ENCODE data around the gene ARL3.
"Not testable (repeated sequence)": the region's sequence is repeated elsewhere in the genome, so short reads cannot be mapped to it uniquely, and the experiment has no call there.

ARL3 gene

DNA sequence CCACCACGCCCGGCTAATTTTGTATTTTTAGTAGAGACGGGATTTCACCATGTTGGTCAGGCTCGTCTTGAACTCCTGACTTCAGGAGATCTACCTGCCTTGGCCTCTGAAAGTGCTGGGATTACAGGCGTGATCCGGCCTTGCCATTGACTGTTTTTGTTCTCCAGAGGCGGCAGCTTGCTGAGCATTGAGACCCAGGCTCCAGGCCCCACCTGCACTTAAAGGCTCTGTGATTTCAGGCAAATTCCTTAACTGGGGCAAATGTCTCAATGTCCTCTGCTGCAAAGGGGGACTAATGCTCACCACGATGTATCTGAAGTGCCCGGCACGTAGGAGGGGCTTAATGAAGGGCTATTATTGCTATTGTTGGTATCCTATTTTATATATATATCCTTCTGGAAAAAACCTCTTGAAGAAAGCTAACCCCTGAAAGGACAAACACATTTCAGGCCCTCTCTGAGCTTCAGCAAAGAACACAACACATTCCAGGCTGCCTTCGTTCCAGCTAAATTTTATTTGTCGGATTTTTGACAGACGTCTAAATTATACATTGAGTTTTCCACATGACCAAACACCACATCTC, 40.9 kb downstream of the ARL3 start:
- DNase-seq (ENCODE audit: low read depth in 2 of 2) = no peak

DNA sequence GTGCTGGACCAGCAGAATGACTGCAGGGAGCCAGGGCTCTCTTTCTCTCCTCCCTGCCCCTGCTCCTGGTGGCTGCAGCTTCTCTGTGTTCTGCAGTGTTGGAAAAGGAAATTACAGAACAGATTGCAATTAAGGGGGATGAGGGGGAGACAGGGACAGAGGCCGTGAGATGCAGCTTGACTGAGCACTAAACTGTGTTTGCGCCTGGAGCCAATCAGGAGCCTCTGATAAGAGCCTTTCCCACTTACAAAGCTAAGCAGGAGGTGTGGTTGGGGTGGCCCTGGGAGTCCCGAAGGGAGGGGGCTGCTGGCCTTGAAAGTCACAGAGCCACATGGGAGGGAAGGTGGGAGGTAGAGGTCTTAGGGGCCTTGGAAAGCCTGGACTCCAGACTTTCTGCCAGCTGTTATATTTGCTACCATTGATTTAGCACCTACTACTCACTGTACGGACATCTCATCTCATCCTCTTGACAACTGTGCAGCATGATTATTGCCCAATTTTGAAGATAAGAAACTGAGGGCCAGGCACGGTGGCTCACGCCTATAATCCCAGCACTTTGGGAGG, 43.2 kb downstream of the ARL3 start:
- DNase-seq (ENCODE audit: low read depth in 2 of 2) = no peak

DNA sequence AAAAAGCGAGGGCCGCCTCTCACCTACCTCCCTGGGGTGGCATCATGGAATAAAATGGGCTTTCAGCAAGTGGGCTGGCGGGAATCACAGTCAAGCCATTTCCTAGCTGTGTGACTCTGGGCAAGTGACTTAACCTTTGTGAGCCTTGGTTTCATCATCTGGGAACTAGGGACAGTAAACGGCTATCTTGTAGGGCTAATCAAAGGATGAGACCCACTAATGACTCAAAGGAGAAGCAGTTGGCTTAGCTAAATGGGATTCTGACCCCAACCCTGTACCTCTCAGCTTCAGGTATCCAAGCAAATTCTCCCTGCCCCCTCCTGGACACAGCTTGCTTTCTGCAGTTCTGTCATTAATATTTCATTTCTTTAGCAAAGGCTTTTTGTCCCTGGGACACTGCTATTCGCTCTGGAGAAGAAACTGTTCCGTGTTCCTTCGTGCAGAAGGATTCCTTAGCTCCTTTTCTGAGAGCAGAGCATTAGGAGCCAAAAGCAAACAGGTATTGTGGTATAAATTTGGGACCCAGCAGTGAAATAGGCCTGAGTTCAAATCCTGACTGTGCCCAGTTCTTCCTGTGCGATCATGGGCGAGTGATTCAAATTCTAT, 44.0 kb downstream of the ARL3 start:
- no peak for DNase-seq (ENCODE audit: low read depth in 2 of 2)

DNA sequence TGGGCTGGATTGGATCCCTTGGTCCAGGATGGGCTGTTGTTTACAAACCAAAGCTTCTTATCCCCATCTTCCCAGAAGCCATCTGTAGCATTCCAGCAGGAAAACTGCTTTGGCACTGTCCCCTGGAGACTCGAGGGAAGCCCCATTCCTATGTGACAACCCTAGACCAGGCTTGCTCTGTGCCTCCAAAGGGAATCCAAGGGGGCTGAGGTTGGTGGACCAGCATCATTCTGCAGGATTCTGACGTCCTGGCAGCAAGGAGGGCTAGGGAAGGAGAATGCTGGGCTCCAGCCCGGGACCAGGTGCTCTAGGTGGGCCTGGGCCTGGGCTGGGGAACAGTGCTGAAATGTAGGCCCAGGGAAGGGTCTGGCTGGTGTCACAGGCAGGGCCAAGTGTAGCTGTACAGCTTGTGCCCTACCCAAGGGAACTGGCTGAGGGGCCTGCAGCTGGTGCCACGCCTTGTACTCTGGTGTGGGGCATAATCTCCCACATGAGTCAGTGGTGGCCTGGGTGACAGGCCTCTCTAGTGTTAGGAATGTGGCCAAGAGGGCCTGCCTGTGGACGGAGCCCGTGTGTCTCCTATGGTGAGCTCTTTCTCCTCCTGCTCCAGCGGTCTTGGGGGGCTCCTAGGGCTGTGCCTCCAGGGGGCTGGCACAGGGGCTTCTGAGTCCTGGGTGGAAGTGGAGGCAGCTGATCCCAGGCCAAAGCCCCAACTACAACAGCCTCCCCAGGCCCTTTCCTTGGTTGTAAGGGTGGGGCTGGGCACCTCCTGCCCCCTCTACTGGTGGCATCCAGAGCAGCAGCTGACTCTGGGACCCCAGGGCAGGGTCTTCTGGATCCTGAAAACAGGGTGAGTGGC, 44.8 kb downstream of the ARL3 start:
- no peak for DNase-seq (ENCODE audit: low read depth in 2 of 2)

DNA sequence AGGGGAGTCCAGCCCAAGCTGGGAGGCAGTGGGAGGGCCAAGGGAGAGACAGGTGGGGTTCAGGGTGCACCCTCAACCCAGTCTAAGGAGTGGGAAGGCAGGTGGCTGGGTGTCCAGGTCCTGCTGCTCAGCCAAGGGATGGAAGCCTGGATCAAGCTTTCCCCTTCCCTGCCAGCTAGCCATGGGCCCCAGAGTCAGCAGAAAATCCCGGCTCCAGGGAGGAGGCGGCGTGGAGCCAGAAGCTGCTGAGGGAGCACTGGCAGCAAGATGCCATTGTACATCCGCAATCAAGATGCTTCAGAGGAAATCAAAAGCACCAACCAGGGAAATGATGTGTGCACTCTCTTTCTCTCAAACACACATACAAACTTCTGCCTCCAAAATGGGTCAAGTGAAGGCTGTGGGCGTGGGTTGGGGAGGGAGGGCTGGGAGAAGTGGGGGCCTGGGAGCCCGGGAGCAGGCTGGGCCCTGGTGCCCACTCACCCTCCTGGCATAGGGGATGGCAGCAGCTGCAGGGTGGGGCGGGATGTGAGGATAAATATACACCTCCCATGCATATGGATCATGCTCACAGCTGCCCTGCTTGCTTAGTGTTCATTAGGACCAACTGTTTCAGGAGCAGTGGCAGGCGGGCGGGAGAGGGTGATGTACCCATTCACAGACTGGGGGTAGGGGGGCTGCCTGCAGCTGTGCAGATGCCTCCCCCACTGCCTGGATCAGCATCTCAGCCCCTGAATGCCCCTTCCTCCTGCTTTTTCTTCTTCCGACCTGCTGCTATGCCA, 45.7 kb downstream of the ARL3 start:
- no peak for DNase-seq (ENCODE audit: low read depth in 2 of 2)

DNA sequence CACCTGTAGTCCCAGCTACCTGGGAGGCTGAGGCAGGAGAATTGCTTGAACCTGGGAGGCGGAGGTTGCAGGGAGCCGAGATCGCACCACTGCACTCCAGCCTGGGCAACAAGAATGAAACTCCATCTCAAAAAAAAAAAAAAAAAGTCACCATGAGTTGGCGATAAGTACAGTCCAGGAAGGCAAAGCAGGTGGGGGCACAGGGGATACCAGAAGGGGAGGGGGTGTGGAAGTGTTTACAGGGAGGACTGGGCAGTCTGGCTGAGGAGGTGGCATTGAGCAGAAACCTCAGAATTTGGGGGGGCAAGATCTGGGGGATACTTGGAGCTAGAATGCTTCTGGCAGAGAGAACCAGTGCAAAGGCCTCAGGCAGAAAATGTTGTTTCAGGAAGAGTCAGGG, 46.8 kb downstream of the ARL3 start:
- DNase-seq (ENCODE audit: low read depth in 2 of 2) = not testable (repeated sequence)

DNA sequence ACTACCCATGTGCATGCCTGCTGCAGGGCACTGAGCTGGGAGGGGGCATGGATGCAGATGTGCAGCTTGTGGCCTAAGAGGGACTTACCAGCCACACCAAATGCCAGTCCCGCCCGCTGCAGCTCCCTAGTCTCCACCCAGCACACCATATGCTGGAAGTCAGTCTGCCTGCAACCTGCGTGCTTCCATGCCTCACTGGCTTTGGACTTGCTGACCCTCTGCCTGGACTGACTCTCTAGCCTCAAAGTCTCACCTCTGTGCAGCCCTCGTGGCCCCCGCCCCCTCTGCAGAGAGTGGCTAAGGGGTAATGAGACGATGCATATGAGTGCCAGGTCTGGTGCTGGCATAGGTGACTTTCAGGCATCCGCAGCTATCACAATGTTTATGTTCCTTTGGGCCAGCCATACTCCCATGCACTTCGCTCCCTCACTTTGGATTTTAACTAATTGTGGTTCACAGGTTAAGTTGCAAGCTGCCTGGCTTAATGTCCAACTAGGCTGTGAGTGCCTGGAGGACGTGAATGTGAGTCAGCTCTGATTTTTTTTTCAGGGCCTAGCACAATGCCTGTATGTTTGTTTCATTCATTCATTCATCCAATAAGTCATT, 48.2 kb downstream of the ARL3 start:
- no peak for DNase-seq (ENCODE audit: low read depth in 2 of 2)

DNA sequence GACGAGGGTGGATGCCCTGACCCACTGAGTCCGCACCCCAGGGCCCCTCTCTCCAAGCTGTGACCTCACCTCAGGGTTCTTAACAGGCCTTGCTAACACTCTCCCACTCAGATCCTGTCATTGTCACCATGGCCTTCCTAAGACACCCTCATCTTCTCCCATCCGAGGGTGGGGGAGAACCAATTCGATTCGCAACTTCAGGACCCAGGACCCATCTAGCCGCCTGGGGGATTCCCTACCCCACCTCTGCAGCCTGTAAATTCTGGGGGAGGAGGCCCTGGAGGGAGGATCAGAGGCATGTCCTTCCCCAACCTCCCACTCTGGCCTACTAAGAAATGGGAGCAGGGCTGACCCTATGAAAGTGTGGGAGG, 52.6 kb downstream of the ARL3 start:
- DNase-seq (ENCODE audit: low read depth in 2 of 2) = no peak

DNA sequence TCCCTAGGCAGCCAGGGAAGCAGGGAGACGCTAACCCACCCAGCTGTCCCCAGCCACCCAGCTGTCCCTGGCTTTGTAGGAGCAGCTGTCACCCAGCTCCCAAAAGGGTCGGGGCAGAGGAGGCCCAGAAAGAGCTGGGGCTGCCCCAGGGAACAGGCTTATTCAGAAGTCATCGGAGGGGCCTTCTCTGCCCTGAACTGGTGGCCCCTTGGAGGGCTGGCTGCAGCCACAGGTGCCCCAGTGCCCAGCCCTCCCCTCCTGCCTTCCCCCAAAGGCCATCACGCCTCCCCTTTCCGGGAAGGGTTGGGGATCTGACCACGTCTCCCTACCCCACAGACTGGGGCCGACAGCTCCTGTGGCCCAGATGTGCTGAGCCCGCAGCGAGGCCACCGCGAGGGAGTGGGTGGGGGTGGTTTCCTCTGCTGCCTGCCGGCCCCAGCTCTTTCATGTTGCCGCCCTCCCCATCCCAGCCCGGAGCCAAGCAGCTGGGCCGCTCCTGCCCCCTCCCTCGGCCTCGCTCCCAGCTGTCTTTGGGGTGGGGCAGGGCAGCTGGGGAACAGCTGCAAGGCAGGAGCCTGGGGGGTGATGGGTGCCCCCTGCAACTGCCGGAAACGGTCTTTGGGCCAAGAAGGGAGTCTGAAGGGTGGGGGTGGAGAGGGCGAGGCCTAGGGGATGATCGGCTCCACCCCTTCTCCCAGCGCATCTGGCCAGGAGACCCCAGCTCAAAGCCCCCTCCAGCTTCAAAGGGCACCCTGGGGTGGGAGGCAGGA, 53.1 kb downstream of the ARL3 start:
- peak; percentile 57 to 73 for DNase-seq (ENCODE audit: low read depth in 2 of 2)

DNA sequence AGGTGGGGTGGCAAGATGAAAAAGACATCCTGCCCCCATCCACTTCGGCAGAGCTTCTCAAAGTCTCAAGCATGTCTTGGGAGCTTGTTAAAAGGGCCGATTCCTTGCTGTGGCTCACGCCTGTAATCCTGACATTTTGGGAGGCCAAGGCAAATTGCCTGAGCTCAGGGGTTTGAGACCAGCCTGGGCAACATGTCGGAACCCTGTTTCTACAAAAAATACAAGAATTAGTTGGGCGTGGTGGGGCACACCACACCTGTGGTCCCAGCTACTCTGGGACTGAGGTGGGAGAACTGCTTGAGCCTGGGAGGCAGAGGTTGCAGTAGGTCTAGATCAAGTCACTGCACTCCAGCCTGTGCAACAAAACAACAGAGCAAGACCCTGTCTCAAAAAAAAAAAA, 55.4 kb downstream of the ARL3 start:
- no peak for DNase-seq (ENCODE audit: low read depth in 2 of 2)

DNA sequence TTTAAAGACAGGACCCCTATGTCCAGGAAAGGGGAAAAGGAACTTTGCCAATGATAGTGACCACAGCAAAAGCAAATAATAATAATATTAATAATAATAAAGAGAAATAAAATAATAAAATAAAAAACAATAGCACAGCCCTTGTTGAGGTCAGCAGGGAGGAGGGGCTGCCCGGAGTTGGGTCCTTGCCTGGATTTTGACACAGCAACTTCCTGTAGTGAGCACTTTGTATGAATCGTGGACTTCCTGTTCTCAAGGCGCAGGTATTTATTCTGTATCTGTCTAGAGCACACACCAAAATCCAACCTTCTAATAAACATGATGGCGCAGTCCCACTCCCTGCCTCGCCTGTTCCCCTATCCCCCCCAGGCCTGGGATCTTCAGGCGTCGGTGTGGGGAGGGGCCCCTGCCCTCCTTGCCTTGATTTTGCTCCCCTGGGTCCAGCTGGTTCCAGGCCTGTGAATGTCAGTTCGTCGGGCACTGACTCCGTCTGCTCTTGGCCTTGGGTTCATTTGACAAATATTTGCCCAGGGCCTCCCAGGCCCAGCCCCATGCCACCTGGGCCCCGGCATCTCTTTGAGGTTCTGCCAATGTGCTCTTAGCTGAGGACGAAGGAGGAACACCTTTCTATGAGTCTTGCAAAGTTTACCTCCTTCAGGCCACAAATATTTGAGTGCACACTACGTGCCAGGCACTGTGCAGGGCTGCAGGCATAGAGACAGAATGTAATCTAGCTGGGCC, 56.0 kb downstream of the ARL3 start:
- DNase-seq (ENCODE audit: low read depth in 2 of 2) = no peak

DNA sequence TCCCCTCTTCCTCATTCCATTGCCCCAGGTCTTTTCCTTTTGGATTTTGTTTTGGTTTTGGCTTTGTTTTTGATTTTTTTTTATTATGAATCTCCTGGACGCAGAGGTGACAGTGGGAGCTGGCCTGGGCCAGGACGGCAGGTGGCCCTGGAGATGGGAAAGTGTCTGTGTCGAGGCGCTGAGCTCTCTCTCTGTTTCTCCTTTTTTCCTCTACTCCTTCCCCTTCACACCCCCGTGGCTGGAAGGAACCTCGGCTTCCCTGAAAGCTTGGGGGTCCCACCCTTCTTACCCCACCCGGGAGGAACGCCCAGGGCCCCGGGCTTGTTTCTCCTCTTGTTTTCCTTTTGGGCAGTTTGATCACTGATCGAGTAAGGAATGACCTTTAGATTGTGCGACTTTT, 56.7 kb downstream of the ARL3 start:
- DNase-seq (ENCODE audit: low read depth in 2 of 2) = no peak

DNA sequence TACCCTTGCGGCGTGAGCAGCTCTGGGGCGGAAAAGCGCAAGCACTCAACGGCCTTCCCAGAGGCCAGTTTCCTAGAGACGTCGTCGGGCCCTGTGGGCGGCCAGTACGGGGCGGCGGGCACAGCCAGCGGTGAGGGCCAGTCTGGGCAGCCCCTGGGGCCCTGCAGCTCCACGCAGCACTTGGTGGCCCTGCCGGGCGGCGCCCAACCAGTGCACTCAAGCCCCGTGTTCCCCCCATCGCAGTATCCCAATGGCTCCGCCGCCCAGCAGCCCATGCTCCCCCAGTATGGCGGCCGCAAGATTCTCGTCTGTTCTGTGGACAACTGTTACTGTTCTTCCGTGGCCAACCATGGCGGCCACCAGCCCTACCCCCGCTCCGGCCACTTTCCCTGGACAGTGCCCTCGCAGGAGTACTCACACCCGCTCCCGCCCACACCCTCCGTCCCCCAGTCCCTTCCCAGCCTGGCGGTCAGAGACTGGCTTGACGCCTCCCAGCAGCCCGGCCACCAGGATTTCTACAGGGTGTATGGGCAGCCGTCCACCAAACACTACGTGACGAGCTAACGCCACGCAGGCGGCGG, 57.3 kb downstream of the ARL3 start:
- DNase-seq (ENCODE audit: low read depth in 2 of 2) = no peak

DNA sequence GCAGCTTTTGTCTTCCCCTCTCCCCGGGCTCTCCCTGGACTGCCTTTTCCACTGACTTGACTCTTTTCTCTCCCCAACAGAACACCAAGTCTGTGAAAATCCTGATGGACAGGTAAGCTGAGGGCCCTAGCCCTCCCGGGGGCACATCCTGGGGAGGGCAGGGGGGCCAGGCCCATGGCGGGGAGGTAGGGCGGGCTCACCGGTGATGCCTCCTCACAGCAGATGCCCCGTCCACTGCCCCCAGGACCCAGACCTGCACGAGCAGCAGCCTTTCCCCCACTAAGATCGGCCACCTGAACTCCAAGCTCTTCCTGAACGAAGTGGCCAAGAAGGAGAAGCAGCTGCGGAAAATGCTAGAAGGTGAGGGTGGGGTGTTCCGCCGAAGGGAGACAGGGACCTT, 58.2 kb downstream of the ARL3 start:
- DNase-seq (ENCODE audit: low read depth in 2 of 2) = no peak

DNA sequence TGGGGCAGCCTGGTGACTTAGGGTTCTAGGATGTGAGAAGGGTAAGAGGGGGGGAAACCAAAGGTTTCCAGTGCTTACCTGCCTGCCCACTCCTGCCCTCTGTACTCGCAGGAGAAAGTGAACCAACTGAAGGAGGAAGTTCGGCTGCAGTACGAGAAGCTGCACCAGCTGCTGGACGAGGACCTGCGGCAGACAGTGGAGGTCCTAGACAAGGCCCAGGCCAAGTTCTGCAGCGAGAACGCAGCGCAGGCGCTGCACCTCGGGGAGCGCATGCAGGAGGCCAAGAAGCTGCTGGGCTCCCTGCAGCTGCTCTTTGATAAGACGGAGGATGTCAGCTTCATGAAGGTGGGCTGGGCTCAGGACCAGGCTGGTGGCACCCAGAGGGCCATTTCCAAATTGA, 59.2 kb downstream of the ARL3 start:
- no peak for DNase-seq (ENCODE audit: low read depth in 2 of 2)

DNA sequence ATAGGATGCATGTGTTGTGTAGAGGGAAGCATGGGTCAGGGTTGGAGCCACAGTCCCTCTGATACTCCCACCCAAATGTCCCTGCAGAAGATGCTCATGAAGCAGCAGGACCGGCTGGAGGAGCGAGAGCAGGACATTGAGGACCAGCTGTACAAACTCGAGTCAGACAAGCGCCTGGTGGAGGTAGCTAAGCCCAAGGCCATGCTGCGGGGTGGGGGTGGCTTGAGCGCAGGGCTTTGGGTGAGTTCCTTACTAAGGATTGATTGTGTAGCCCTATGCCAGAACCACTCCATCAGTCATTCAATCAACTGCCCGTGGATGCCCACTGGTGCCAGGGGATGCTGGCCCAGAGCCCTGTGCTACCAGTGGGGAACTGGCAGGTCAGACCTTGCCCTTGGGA, 59.6 kb downstream of the ARL3 start:
- DNase-seq (ENCODE audit: low read depth in 2 of 2) = no peak

DNA sequence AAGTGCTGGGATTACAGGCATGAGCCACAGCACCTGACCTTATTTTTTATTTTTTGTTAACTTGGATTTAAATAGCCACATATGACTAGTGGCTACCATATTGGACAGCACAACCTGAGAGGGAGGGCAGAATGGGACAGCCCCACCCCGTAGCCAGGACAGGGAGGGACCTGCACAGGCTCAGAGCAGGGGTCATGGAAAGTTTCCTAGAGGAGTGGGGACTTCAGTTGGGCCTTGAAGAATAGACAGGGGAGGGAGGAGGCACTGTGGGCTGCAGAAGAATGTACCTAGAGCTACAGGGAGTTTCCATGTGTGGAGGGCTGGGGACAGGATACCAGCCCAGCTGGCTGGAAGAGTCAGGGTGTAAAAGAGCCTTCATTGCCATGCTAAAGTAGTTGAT, 61.1 kb downstream of the ARL3 start:
- DNase-seq (ENCODE audit: low read depth in 2 of 2) = no peak

DNA sequence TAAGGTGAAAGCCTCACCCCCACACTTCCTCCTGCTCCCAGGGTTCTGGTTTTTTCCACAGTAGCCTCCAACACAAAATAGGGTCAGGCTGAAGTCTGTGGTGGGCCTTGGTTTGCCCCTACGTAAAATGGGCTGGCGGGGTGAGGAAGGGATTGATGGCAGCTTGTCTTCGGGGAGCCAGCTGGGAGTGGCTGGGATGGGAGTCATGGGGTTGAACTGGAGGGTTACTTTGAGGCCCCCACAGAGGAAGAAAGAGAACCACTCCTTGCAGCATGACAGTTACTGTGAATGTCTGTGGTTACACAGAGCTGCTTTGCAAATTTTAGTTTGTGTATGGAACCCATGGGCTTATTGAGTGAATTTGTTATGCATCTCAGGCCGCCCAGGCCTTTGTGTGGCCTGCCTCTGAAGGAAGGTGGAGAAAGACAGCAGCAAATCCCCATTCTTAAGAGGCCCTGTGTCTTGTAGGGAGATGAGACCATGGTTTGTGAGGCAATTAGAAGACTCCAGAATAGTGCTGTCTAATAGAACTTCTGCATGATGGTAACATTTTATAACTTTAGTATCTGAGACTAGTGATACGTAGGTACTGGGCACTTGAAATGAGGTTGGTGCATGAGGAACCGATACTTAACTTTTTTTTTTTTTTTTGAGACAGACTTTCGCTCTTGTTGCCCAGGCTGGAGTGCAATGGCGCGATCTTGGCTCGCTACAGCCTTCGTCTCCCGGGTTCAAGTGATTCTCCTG, 61.9 kb downstream of the ARL3 start:
- no peak for DNase-seq (ENCODE audit: low read depth in 2 of 2)

Data from stimulated activated CD4-positive, alpha-beta T cell treated with anti-CD3 and anti-CD28 coated beads, Interleukin-4, amount 100 ng/mL, for 48 hours (primary cell).